Jurkat, Clone E6-1 (cell line): ENCODE results near the gene MED9.
A peak's percentile ranks its signal among the peaks of the same experiment; 100 is the strongest.
"Not testable (repeated sequence)": the region's sequence is repeated elsewhere in the genome, so short reads cannot be mapped to it uniquely, and the experiment has no call there.

Experiments
- DNase-seq: peaks from one replicate; pipeline ENCODE4 v3.0.0-alpha.2; 2011; ENCODE audit warnings: low read depth, low spot score
- H3K4me3 ChIP-seq: 2 replicates; pipeline ENCODE4 v1.5.1; 2011; ENCODE audit warnings: mild to moderate bottlenecking, low read length, control low read depth, moderate library complexity

Gene MED9

DNA sequence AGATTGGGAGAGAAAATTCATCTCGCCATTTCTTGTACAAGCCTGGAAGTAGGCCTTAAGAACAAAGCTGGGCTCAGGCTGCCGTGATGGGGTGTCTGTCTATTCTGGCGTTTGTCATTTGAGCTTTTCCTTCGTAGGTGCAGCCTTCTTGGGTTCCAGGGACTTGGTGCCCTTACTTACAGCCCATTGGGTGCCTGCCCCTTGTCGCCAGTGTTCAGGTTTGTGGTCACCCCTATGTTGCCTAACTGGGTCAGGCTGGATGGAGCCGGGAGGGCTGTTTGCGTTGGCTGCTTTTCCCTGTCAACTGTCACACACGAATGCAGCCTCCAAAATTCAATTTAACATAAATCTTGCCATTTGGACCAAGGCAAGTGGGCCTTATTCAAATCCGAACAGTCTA is 23.7 kb upstream of the MED9 start:
- DNase-seq: no peak
- no peak overlapping the region for H3K4me3 ChIP-seq

DNA sequence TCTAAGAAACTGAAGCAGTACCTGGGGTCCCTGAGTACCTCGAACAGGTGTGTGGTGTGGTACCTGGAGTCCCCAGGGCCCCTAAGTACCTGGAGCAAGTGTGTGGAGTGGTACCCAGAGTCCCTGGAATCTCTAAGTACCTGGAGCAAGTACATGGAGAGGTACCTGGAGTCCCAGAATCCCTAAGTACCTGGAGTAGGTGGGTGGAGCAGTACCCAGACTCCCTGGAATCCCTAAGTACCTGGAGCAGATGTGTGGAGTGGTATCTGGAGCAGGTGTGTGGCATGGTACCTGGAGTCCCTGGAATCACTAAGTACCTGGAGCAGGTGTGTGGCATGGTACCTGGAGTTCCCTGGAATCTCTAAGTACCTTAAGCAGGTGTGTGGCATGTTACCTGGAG is 22.5 kb upstream of the MED9 start:
- no peak for DNase-seq
- no peak overlapping the region for H3K4me3 ChIP-seq

DNA sequence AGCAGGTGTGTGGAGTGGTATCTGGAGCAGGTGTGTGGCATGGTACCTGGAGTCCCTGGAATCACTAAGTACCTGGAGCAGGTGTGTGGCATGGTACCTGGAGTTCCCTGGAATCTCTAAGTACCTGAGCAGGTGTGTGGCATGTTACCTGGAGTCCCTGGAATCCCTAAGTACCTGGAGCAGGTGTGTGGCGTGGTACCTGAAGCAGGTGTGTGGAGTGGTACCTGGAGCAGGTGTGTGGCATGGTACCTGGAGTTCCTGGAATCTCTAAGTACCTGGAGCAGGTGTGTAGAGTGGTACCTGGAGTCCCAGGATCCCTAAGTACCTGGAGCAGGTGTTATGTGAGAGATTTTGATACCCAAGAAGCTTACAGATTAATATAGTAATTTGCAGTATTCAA is 22.1 kb upstream of the MED9 start:
- not testable (repeated sequence) for DNase-seq, H3K4me3 ChIP-seq

DNA sequence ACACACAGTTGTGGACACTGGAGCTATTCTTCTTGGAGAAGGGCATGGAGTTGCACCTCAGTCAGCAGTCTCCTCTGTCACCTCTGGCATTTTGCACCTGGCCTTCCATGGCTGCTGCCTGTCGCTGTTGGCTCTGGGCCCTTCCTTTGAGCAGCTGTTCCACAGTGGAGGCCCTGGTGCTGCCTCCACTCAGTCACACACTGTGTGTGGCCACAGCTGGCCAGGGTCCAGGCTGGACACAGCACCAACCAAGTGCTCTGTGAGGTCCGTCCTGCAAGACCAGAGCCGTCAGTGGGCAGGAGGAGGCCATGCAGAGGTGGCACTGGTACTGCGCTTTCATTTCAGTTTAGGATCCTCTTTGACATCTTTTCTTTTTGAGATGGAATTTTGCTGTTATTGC is 21.6 kb upstream of the MED9 start:
- DNase-seq: no peak
- H3K4me3 ChIP-seq: no peak overlapping the region

DNA sequence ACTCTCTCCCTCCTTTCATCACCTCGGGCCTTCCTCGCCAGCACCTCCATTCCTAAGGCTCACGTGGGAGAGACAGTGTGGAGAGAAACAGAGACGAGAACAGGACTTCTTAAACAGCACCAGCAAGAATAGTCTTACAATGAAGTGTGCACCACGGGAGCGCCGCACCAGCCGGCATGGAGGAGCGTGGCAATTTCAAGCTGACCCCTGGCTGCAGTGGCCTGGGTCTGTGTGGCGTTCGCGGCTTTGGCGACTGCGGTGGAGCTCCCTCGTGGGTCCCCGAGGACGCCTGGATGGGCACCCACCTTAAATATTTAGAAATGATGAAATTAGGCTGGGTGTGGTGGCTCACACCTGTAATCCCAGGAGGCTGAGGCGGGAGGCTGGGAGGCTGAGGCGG is 20.5 kb upstream of the MED9 start:
- H3K4me3 ChIP-seq: no peak overlapping the region
- DNase-seq: no peak

DNA sequence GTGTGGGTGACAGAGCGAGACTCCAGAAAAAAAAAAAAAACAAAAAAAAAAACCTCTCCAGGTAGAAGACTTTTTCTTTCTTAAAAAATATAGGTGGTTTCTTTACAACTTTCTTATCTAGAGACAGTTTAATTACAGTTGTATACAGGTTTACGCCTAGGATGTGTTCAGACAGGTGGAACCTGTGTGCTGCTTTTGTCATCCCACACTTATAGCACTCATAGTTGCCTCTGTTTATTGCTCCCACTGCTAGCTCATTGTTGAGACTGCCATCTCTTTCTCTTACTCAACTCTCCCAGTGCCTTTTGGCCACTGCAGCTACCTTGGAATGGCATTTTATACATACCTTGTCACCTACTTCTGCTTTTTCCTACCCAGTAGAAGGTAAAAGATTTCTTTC is 19.1 kb upstream of the MED9 start:
- DNase-seq: no peak
- no peak overlapping the region for H3K4me3 ChIP-seq

DNA sequence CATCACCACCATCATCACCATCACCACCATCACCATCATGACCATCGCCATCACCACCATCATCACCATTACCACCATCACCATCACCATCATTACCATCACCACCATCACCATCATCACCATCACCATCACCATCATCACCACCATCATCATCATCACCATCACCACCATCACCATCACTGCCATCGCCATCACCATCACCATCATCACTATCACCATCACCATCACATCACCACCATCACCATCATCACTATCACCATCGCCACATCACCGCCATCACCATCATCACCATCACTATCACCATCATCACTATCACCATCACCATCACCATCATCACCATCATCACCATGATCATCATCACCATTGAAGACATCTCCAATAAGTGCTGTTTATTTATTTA is 16.8 kb upstream of the MED9 start:
- no peak overlapping the region for H3K4me3 ChIP-seq

DNA sequence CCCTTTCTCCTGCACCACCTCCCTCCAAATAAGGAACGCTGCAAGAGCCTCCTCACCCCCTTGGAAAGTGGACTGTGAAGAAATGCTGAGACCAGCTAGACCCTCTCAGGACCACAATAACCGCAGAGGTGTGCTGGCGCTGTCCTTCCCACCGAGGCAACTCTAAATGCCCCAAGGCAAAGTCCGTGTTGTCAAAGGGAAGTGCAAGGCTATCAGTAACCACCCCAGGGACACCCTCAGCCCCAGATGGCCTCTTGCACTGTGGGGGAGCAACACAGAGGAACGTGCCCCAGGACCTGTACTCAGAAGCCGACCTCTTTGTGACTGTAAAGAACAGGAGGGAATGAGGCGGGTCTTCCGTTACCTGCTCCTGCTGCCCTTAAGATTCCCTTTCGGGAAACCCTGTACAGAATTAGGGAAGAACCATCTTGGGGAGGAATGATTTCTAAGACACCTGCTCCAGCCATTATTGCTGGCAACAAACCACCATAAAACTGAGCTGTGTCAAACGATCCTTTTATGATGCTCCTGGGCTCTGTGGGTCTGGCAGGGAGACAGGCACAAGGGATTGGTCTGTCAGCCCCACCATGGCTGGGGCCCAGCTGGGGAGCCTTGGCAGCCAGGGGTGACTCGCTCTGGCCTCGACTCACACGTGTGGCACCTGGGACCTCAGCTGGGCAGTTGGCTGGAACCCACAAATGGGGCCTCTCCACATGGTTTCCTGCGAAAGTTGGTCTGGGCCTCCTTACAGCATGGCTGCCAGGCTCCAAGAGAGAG is 14.6 kb upstream of the MED9 start:
- H3K4me3 ChIP-seq: no peak overlapping the region
- no peak for DNase-seq

More for the DNA sequence above, 16.8 kb upstream of the MED9 start:
- DNase-seq: no peak

DNA sequence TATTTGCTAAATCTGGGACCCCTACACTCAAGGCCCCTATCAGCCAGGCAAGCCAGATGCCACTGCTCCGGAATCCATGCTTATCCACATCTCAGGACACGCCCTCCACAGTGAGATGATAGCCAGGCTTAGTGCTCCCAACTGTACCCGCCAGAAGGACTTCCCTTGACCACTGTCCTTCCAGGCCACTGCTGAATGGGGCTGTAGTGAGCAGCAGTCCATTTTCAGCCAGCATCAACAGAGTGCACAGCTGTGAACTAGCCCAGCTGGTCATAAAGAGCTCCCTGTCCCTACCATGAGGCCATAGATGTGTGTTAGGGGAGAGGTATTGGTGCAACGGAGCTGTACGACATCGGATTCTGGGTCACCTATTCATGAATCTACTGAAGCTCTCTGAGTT is 13.0 kb upstream of the MED9 start:
- no peak overlapping the region for H3K4me3 ChIP-seq

DNA sequence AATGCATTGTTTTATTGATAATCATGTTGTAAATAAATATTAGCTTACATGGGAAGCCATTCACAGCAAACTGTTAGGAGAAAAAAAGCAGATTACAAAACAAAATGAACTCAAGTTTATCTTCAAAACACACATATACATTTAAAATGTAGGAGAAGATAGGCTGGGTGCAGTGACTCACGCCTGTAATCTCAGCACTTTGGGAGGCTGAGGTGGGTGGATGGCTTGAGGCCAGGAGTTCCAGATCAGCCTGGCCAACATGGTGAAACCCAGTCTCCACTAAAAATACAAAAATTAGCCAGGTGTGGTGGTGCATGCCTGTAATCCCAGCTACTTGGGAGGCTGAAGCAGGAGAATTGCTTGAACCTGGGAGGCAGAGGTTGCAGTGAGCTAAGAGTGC is 10.9 kb upstream of the MED9 start:
- DNase-seq, H3K4me3 ChIP-seq: not testable (repeated sequence)

More for the DNA sequence above, 13.0 kb upstream of the MED9 start:
- no peak for DNase-seq

DNA sequence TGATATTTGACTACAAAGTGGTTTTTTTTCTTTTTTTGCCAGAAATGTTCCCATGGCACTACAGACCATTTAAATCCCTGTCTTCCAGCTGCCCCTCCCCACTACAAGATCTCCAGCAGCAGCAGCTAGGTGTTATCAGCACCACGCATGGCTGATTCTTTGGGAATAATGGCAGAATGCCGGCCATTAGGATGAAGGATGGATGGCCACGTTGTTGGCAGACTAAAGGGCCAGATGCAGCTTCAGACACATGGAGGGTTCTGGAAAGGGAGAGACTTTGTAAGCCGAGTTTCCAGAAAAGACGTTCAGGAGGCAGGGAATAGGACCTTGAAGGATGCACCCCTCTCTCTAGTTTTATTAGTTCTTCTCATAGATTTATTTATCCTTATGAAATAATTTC is 10.3 kb upstream of the MED9 start:
- no peak for DNase-seq
- H3K4me3 ChIP-seq: no peak overlapping the region

DNA sequence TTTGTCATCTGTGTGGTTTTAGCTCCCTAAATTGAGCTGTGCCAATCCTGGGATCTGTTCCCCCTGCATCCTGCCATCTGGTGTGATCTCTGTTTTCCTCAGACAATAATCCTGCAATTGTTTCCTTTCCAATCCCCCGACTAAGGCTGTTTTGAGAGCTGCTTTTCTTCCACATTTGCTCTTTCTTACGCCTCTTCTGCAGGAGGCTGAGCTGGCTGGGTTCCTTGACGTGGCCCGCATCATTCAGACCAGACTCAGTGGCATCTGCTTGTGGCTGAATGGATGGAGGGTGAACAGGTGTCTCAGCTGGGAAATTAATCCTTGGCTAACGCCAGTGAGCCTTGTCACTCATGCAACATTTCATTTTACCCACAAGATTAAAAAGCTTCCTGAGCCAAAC is 9.8 kb upstream of the MED9 start:
- no peak overlapping the region for H3K4me3 ChIP-seq
- DNase-seq: no peak

DNA sequence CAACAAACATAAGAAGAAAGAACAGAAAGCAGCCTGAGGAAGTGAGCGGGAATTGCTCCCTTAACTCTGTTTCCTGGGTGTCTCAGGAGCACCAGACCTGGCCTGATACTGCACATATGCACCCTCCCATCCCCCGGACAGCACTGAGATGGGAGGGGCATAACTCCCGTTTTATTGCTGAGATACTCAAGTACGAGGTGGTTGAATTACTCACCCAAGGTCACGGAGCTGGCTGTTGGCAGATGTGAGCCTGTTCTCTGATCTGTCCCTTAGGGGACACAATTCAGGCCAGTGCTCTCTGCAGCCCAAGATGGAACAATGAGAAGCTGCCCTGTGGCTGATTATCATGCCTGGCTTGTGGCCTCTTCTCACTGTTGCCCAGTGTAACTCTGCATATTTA is 9.1 kb upstream of the MED9 start:
- H3K4me3 ChIP-seq: no peak overlapping the region
- DNase-seq: no peak

DNA sequence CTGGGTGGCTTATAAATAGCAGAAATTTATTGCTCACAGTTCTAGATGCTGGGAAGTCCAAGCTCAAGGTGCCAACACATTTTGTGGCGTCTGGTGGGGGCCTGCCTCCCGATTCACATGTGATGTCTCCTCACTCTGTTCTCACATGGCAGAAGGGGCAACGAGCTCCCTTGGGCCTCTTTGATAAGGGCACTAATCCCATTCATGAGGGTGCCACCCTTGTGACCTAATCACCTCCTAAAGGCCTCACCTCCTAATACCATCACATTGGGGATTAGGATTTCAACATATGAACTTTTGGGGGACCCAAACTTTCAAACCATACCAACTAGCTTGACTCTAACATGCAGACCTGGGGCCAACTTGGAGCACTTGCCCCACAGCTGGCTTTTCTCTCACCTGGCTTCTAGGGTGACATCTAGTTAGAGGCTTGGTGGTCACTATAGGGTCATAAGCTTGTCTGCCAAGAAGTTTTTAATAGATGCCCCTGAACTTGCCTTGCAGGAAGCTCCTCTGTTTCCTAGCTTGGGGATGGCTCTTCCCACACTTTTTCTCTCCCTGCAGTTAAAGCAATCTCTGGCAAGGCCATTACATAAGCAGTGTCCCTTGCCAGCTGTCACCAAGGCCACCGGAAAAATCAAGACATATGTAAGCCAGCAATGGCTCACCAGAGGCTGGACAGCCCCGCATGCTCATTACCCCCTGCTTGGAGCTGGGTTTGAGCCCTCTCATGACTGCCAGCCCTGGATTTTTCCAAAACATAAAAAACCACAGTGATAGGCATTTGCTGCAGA is 8.4 kb upstream of the MED9 start:
- no peak overlapping the region for H3K4me3 ChIP-seq
- no peak for DNase-seq

DNA sequence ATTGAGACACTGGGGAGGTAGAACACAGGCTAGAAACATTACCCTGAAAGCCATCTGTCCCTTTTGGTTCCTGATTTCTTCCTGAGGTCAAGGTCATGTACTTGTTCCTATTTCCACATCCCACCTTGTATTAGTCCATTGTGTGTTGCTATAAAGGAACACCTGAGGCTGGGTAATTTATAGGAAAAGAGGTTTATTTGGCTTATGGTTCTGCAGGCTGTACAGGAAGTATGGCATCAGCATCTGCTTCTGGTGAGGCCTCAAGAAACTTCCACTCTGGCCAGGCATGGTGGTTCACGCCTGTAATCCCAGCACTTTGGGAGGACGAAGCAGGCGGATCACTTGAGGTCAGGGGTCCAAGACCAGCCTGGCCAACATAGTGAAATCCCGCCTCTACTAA is 7.4 kb upstream of the MED9 start:
- H3K4me3 ChIP-seq: no peak overlapping the region

DNA sequence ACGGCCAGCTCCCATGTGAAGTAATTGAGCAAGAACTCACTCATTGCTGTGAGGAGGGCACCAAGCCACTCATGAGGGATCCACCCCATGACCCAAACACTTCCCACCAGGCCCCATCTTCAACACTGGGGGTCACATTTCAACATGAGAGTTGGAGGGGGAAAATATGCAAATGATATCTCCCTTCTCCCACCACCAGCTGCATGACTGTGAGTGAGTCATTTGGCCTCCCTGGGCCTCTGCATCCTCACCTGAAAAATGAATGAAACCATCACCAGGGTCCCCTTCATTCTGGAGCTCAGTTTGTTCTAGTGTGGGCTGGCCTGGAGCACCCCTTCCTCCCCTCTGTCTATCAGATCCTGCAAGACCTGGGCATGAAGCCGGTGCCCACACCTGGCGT is 6.8 kb upstream of the MED9 start:
- no peak for DNase-seq
- H3K4me3 ChIP-seq: no peak overlapping the region

More for the DNA sequence above, 7.4 kb upstream of the MED9 start:
- no peak for DNase-seq

DNA sequence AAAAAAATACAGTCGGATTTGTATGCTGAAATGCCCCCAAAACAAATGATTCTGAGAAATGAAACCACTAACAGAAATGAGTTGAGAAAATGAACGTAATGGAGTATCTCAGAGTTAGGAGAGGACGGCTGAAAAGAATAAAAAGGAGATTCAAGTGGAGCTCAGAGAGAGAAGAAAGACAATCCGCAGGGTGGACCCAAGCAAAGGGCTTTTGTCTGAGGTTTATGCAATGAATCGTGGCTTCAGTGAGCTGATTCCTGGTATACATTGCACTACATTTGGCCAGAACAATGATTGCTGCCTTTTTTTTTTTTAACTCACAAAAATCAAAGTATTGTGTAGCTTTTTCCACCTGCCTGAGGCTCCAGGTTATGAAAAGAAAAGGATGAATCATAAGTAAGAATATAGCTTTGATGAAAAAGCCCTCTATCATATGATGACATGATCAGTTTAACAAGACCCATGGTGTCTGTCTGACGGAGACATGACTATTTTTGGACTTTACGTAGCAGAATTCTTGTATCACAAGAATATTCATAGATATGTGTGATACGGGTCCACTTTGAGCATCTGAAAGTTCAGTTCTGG is 4.4 kb upstream of the MED9 start:
- H3K4me3 ChIP-seq: no peak overlapping the region

DNA sequence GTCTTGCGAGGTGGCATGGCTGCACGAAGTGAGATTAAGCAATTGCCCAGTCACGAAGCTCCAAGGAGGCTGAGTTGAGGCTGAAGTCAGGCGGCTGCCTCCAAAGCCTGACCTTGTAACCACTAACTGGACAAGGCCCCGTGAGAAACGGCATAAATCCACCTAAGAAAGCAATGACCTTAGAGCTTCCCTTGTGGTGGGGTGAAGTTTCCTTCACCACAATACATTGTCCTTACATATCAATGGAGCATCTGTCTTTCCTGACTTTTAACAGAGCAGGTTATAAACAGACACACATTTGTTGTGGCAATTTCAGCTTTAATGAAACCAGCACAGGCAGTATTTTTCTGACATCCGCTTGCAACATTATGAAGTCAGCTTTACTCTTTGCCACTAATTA is 2.5 kb upstream of the MED9 start:
- no peak for DNase-seq
- no peak overlapping the region for H3K4me3 ChIP-seq

More for the DNA sequence above, 4.4 kb upstream of the MED9 start:
- no peak for DNase-seq

DNA sequence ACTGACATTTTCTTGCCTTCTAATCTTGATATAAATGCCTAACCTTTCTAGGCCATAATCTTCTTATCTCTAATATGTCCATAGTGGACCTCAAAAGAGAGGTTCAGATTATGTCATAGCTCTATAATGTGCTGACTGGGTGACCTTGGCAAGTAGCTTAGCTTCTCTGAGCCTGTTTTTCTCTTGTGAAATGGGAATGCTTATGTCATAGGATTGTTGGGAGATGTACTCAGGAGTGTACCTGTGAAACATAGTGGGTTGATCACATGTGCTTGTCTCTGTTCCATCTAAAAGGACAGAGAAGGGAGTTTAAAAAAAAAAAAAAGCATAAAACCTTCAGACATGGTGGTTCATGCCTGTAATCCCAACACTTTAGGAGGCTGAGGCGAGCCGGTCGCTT is 2.4 kb downstream of the MED9 start:
- DNase-seq: no peak

DNA sequence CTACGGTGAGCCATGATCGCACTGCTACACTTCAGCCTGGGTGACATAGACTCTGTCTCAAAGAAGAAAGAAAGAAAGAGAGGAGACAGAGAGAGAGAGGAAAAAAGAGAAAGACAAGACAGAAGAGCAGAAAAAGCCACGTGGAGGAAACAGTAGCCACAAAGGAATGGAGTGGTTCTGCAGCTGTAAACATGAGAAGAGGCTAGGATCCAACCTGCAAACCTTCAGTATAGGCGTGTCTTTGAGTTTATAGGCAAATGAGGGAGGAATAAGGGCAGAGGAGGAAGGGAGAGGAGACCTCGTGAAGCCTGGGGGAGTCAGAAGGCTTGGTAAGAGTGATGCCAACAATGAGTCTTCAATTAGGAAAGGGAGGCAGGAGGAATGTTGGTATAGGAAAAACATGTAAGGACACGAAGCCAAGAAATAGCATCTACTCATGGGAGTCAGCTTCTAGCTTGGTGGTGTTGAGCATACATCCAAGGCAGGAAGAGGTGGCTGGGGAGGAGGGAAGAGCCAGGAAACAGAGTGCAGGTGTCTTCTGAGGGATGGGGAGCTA is 3.9 kb downstream of the MED9 start:
- DNase-seq: peak; percentile 65
- H3K4me3 ChIP-seq: peak overlapping the region; percentile 17

More for the DNA sequence above, 2.4 kb downstream of the MED9 start:
- no peak overlapping the region for H3K4me3 ChIP-seq
